GM21619 (cell line): Measurements from ENCODE around the gene MYO3B.
"Not testable (repeated sequence)": the region's sequence is repeated elsewhere in the genome, so short reads cannot be mapped to it uniquely, and the experiment has no call there.

Experiments
- ATAC-seq: cut with Tn5 transposase; IDR thresholded peaks from one replicate; pipeline ENCODE4 v1.9.1; 2021; ENCODE audit not compliant: unreplicated experiment

Gene MYO3B

DNA sequence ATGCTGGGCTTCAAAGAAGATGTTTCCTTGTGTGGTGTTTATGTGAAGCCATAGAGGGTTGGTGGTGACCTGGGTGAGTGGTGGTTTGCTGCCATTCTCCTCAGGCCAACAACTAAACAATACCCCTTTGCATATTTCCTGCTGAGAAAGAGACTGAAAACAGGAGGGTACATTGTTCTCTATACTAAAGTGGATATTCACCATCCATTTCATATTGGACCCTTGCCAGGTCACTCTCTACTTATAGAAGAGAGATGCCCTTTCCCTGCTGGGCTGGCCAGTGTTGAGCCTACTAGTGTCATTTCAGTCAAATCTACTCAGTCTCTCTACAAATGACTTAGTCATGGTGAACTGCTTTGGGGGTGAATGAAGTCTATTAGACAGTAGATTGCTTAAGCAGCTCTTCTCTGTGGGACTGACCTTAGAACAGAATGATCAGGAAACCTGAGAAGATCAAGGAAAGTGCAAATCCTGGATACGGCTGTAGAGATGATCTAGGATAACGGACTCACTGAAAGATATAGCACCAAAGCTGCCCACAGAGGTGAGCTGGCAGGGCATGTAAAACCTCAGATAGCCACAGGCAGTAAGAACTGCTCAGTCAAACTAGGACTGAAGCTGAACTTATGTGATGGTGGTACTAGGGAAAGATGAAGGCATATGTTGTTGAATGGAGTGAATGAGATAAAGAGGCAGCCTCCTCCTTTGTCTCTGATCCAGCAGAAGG lies 154.9 kb downstream of the MYO3B start:
- ATAC-seq, result no peak

DNA sequence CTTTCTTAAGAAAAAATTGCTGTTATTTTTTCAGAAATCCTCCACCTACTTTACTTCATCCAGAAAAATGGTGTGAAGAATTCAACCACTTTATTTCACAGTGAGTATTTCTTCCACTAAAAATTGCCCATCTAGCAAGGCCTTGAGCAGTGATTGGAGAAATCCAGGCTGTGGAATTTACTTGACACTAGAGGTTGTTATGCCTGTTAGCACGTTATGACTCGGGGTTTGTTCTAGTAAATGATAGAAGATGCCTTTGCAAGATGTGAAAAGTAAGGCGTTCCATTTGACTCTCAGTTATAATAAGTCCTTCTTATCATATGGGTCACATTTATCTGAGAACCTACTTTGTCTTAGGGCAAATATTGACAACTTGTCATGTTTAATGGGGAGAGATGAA lies 157.4 kb downstream of the MYO3B start:
- ATAC-seq, result no peak

DNA sequence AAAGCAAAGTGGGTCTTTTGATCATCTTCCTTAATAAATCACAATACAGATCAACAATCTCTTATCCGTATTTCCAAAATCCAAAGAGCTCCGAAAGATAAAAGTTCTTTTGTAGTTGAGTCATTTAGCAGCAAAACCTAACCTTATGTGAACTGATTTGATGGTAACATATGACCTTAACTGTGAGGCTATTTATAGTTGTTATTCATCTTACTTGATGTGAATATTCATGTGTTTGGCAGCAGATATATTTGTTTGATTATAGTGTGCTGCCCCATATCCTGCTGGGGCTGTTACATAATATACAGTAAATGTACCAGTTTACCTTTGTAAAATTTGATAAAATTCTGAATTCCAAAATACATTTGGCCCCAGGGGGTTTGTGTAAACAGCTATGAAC lies 158.5 kb downstream of the MYO3B start:
- no peak for ATAC-seq

DNA sequence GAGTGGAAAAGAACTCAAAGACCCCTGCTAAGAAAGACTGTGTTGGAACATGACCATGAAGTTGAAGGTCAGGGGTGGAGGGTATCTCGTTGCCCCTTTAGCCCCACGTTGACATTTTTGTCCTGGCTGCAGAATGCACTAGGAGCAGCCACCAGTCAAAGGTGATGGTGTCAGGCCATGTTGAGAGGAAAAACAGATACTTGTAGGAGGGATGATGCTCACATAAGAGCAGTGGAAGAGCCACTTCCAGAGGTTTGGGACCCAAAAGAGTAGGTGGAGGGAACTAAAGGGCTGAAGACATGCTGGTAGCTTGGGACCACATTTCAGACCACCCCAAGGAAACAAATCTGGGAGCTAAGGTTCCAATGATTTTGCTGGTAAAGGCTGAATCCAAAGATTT lies 159.0 kb downstream of the MYO3B start:
- no peak for ATAC-seq

DNA sequence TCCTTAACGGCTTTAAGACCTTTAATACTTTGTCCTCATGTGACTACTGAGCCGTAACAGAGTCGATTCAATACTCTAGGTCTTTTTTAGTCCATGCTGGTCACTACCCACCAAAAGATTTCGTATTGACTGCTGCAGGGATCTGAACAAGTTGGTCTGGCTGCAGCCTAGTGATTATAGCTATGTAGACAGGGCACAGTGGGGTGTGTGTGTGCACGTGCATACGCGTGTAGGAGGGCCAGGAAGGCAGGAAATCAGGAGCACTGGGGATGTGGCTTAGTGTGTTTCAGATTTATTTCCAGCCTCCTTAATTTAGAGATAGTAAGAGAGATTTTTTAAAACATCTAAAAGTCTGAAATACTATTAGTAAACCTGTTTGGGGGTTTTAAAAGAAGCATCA lies 161.4 kb downstream of the MYO3B start:
- ATAC-seq, result no peak

DNA sequence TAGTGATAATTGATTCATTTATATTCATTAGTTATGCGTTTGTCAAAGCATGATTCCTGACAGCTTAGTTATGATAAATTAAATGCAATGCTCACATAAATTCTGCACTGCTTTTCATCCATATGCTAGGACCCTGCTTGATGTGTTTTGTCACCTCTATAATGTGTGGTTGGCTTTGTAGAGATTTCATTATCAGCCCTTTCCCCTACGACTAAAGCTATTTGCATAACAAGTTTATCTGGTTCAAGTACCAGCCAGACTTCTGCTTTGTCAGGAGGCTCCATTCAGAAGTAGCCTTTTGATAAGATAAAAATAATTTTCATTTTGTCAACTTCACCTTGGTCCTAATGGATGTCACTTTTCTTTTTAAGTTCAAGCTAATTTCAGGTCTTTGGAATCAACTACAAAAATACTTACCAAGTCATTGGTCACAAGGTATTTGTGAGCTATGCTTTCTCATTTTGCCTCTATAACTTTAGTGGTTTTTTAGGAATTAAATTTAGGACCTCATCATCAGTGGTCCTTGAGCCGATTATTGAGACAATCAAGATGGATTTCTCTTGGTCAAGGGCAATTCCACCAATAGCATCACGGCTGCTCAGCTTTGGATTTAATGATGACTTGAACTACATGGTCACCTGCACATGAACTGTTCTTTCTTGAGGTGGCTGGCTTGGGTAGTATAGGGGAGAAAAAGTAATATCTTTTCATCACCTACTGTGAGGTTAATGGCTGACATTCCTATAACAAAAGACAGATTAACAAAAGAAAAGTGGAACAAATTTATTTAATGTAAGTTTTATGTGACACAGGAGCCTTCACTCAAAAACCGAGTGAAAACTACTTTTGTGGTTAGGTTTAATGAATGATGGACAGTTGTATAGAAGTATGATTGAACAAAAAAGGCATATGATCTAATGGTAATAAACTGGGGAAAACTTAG lies 162.1 kb downstream of the MYO3B start:
- ATAC-seq, result no peak

DNA sequence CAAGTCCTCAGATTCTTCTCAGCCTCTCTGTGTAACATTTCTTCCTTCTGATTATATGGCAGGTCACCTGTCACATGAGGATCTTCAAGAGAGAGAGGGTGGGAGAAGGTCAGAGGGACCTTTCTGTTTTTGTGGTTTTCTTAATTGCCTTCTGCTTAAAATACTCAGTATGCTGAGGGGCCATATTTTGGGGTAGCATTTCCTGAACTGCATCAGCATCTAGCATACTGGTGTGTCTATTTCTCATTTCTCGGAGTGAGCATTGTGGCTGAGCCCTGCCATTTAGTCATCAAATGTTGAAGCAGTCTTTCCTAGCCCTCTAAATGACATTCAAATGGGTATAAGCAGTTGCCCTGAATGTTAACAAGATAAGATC lies 162.7 kb downstream of the MYO3B start:
- ATAC-seq, result no peak

DNA sequence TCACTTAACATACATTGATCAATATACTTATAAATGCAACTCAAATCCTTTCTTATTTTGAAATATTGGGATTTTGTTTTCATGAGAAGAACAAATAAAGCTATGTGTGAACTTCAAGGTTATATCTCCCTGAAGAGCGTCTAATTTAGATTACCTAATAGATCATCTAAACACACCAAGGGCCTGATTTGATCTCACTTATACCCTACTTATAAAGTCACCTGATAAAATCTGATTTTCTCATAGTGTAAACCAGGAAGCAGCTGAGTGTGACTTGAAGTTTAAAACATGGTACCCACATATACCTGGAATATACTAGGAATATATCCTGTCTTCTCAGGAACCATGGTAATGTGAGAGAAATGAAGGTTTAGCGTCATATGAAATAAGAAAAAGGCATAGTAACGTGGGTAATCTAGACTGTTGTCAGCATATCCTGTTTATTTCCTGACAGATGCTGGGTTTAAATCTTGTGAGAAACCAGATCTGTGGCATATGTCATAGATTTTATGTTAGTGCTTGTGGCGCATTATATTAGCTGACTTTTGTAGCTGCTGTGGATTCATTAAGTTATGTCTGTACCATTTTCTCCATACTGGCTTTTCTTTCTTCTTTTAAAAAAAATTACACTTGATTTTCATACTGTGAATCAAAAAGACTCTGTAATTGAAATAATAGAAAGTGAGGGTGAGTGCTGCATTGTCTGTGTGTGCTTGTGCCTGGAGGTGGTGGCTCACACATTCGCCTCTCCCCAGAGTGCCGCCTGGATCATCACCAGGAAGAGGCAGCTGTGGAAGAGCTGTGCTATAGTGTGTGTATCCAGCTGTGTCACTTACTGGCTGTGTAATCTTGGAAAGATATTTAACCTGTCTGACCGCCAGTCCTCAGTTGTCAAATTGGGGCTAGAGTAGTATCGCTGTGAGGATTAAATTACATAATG lies 164.0 kb downstream of the MYO3B start:
- ATAC-seq, result no peak

DNA sequence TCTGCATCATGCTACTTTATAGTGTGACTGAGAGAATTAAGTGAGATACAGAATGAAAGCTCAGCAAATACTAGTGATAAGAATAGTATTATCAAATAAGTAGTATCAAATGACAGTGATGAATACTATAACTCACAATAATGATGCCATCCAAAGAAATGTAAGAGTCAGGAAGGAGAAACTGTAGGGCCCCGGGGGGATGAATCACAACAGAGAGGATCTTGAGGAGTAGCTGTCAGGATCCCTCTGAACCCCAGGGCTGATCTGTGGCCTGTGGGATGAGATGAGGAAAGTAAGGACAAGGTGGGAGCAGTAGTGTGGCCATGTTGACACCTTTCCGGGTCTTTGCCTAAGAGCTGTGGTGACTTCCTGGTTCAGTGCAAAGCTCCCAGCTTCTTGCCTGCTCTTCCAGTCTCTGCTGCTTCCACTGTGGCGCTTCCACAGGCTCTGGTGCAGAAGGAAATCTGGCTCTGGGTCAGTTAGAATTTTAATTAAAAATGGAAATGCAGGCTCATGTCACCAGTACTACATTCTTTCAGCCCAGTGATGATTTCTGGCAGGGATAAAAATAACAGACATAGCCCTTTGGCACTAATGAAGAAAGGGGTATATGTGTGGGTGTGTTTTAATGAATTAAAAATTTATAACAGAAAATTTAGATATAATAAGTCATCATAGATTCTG lies 166.9 kb downstream of the MYO3B start:
- ATAC-seq, result no peak

DNA sequence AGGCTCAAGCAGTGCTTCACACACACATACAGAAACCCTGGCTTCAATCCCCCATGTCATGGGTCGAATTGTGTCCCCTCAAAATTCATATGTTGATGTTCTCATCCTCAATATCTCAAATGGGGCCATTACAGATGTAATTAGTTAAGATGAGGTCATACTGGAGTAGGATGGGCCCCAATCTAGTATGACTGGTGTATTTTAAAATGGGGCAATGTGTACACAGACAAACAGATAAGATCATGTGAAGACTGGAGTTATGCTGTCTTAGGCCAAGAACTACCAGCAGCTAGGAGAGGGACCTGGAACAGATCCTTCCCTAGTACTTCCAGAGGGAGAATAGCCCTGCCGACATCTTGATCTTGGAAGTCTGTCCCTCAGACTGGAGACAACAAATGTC lies 167.7 kb downstream of the MYO3B start:
- no peak for ATAC-seq

DNA sequence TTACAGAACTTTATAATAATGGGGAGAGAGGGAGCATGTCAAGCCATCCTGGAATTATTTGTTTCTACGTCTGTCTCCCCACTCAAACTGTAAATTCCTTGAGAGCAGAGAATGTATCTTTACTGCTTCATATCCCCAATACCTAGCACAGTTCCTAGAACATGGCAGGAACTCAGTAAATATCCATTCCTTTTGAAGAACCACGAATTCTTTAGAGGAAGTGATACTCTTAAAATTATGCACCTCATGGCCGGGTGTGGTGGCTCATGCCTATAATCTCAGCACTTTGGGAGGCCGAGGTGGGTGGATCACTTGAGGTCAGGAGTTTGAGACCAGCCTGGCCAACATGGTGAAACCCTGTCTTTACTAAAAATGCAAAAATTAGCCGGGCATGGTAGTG lies 171.3 kb downstream of the MYO3B start:
- not testable (repeated sequence) for ATAC-seq

DNA sequence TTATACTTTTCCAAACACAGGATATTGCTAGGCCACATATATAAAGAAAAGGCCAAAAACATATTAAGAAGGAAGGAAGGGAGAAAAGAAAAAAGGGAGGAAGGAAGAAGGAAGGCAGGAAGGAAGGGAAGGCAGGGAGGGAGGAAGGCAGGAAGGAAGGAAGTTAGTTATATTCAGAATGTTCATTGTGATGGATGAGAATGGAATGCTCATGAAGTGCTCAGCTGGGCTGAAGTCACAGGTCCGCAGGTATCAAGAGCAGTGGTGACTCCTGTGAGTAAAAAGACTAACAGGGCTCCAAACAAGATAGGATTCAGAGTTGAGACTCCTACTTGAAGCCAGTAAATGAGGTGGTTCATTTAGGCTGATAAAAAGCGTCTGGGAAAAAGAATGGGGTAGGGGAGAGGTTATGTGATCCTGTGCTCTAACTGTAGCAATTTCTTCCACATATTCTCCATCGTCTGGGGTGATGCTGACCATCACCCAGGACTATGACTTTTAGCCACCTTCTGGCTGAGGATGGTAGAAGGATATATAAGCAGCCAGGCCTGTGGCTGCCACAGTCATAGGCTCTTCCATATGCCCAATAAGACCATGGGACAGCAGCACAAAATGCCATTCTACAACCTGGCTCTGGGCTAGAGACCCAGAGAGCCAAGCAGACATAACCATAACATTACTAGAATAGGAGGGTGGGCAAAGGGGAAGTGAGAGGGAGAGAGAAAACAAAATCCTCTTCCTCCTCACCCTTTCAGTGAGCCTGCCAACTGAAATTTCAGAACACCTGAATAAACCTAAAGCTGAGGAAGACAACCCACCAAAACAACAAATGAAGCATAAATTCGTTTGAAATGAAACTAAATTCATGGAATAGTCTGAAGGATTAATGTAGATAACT lies 173.2 kb downstream of the MYO3B start:
- no peak for ATAC-seq

DNA sequence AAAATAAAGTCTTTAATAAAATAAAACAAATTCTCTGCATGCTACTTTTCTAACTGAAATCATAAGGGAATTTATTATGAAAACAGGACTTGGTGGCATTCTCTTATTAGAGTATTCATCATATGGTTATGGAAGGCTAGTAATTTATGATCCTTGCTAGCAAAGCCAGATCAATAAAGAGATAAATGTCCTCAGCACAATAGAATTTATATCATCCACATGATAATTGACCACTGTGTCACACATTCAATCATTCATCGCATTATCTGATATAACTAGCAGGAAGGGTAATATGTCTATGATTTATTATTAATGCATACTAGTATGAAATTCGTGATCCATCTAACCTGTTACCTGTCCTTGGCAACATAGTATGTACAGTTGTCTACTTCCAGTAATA lies 175.8 kb downstream of the MYO3B start:
- ATAC-seq, result no peak

DNA sequence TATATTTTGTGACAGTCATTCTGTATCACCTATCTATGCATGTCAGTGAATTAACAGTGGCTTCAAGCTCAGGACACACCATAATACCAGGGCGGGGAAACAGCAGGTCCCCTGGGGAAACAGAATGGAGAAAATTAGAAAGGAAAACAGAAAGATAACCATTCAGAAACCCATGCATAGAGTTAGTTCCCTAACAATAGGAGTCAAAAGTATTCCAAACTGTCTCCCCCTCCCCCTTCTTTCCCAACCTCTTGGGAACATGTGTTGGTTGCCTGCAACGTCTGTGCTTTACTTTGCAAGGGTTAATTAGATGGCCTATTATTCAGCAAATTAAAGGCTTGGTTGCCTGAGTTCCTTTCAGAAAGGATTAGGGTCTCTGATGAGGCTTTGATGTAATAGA lies 176.4 kb downstream of the MYO3B start:
- no peak for ATAC-seq

DNA sequence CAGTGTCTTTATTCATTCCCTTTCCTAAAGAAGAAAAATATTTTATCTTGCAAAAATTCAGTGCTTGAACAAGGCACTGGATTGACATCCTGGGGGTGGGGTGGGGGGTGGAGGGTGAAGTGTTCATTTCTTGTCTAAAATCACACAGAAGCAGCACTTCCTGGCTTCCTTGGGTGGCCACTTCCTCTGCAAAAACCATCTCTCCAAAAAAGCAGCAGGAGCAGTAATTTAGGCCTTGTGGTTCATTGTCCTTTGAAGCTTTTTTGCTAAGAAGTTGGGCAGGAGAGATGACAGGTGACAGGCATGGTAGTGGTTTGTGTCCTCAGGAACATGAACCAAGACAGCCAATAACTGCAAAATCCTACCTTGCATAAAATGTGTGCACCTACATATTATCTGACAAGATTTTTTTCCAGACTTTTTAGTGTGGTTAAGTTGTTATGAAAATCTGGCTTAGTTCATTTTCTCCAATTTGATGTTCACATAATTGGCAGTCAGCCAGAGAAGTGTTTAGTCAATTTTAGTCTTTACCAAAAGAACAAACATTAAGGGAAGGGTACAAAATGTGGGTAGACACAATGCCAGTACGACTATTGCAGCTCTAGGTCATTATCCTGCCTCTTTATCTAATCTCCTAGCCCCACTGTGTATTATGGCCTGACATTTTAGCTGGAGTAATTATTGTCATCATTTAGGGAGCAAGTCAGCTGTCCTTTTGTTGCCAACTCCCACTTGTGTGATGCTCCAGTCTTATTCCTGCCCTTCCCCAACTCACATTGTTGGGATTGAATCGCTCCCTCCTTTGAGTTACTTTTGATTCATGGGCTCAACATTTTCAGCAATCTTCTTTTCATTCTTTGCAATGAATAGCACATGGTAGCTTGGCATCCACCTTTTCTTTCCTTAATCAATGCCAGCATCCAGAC lies 177.2 kb downstream of the MYO3B start:
- ATAC-seq, result no peak

DNA sequence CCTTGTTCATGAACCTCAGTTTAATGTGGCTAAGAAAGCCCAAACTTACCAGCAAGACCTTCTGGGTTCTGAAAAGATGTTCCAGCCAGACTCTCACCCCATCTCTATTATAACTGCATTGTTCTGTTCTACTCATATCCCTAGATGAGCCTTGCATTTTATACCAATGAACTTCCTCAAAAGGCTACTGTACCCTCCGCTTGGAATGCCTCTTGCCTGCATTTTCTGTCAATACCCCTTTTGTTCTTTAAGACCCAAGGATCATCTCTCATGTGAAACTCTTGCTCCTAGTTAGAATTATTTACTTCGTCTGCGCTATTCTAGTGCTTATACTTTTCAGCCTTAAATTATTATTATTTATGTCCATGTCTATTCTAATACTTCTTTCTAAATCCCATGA lies 181.5 kb downstream of the MYO3B start:
- ATAC-seq, result no peak

DNA sequence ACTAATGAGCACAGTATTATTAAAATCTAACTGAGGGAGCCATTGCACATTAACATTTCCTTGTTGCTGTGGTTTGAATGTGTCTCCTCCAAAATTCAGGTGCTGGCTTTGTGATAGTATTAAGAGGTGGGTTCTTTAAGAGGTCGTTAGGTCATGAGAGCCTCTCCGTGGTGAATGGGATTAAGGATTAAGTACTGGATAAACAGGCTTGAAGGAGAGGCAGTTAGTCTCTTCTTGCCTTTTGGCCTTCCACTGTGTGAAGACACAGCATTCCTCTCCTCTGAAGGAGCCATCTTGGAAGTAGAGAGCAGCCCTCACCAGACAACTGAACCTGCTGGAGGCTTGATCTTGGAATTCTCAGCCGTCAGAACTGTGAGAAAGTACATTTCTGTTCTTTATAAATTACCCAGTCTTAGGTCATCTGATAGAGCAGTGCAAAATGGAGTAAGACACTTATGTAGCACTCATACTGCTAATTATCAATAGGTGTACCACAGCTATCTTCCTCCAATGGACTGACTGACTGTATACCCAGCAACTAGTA lies 182.7 kb downstream of the MYO3B start:
- ATAC-seq, result no peak
